HCT116 (cell line): Measurements from ENCODE around the gene THADA.

Experiments
- EZH2 ChIP-seq: fragments of 200-600 bp; sonication (generic); IDR thresholded peaks from 2 replicates; pipeline ENCODE4 v1.6.1; 2017; ENCODE audit warnings: antibody characterized with exemption, mixed run types
- POLR2A ChIP-seq: IDR thresholded peaks from 2 replicates; pipeline ENCODE4 v1.7.0; 2011; ENCODE audit warnings: borderline replicate concordance; ENCODE audit not compliant: insufficient read depth, insufficient read length; ENCODE audit errors: extremely low read depth

GRCh38 chr2:43455731-43456642, 139.9 kb downstream of the THADA start:
- TF ChIP-seq POLR2A (no peak), EZH2 (no peak)
